ENCODE results near the gene SCYL2. TPM values are rescaled to one million over a fixed set of nuclear protein-coding genes. Genes with fewer than 3 reads are reported as not detected.

The SCYL2 gene
- total RNA-seq (2022; extraction: Qiagen RNA extraction; ENCODE audit: low read depth), result 8.8 to 21.2 TPM (median 20.7 TPM) in 5 replicates

DNA sequence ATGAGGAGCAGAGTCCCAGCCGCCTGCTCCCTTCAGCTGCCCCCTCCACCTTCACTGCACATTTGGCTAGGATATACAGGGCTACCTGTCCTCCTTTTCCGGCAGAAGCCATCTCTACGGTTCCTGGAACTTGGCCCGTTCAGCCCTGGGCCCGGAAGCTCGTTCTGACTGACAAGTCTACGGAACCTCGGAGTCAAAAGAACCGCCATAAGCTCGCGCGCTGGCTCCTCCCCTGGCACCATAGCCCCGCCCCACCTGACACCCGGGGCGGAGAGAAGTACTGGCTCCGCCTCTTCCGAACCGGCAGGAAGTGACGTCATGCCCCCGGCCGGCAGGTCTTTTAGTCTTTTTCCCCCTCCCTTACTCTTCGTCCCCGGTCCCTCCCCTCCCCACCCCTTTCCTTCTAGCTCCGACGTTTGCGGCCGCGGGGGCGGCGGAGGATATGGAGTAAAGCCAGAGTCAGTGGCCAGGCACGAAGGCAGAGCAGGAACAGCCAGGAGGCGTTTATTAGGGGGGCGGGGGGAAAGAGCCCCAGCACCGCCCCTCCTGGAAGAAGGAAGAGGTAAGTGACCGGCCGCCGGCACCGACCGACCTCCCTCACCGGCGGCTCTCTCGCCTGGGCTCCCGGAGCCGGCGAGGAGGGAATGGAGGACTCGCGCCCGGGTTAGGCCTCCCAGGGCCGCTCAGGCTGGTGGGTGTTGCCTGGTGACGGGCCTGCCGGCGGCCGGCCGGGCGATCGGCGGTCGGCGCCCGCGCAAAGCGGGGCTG, at the start of gene SCYL2, which contains the start of gene DEPDC4:
Gene SCYL2 (plus strand): TSS at position 343 of the 768 bp plus-strand sequence. CDS start 15,794 bp downstream, outside the sequence.
Gene DEPDC4 (minus strand): TSS at position 245 of the 768 bp plus-strand sequence. CDS start 3 bp downstream, at position 242.

GRCh38 chr12:100356644-100357223, 89.8 kb downstream of the SCYL2 start, which contains the start of gene SLC17A8:
Gene SLC17A8, plus strand, starts transcription at chr12:100357074. Its CDS starts 318 bp downstream, at chr12:100357392.

Other genes with a start within 250 kb of the SCYL2 start
- gene BLTP3B, start 124.3 kb upstream of the SCYL2 start, total RNA-seq (2022; extraction: Qiagen RNA extraction; ENCODE audit: low read depth), result 6.2 to 14.4 TPM (median 12.6 TPM) in 5 replicates
- 11.1 to 34.0 TPM (median 25.6 TPM) in 5 replicates for gene ACTR6, start 66.4 kb upstream of the SCYL2 start, total RNA-seq (2022; extraction: Qiagen RNA extraction; ENCODE audit: low read depth)
- gene DEPDC4, start 98 bp upstream of the SCYL2 start, total RNA-seq (2022; extraction: Qiagen RNA extraction; ENCODE audit: low read depth), result 0.30 to 2.7 TPM (median 1.4 TPM) in 5 replicates
- gene SLC17A8, start 89.9 kb downstream of the SCYL2 start, total RNA-seq (2022; extraction: Qiagen RNA extraction; ENCODE audit: low read depth), result 0.02 TPM in 1 of 5 replicates, not detected in the others
- gene NR1H4, start 206.7 kb downstream of the SCYL2 start, total RNA-seq (2022; extraction: Qiagen RNA extraction; ENCODE audit: low read depth), result 0.07 TPM in 1 of 5 replicates, not detected in the others